Aorta (tissue), 5 donors: Measurements from ENCODE around the gene ONECUT1. TPM values are rescaled to one million over a fixed set of nuclear protein-coding genes. Genes with fewer than 3 reads are reported as not detected.

Experiments
- ATAC-seq: fragments of 200-7000 bp; cut with Tn5 transposase; one replicate; pipeline ENCODE4 v1.9.1; 2022; ENCODE audit warnings: moderate library complexity; ENCODE audit not compliant: low FRiP score
- DNase-seq, 2 donors: peaks; one replicate each; pipeline ENCODE4 v3.0.0-alpha.2; 2020
- H3K27ac ChIP-seq, 2 donors: one replicate each; pipeline ENCODE4 v1.5.1; 2013; ENCODE audit warnings: low read length in 2 of 2, mild to moderate bottlenecking in 2 of 2, moderate library complexity in 2 of 2, control low read depth in 1 of 2, inconsistent platforms in 1 of 2, low read depth in 1 of 2
- H3K27me3 ChIP-seq, 2 donors: one replicate each; pipeline ENCODE4 v1.6.1; 2013; ENCODE audit warnings: control low read depth in 1 of 2, low read length in 1 of 2, mild to moderate bottlenecking in 1 of 2, moderate library complexity in 1 of 2; ENCODE audit not compliant: insufficient read depth in 2 of 2, control insufficient read depth in 1 of 2
- H3K36me3 ChIP-seq, 2 donors: one replicate each; pipeline ENCODE4 v1.6.1; 2013; ENCODE audit warnings: control low read depth in 1 of 2, low read length in 1 of 2, mild to moderate bottlenecking in 1 of 2; ENCODE audit not compliant: insufficient read depth in 2 of 2, control insufficient read depth in 1 of 2
- H3K4me1 ChIP-seq, 2 donors: one replicate each; pipeline ENCODE4 v1.6.1; 2013; ENCODE audit warnings: low read length in 2 of 2, control low read depth in 1 of 2, mild to moderate bottlenecking in 1 of 2, moderate library complexity in 1 of 2; ENCODE audit not compliant: insufficient read depth in 2 of 2, control insufficient read depth in 1 of 2
- H3K4me3 ChIP-seq, 2 donors: one replicate each; pipeline ENCODE4 v1.5.1; 2013; ENCODE audit warnings: low read length in 2 of 2, control low read depth in 1 of 2, mild to moderate bottlenecking in 1 of 2
- H3K9me3 ChIP-seq: one replicate; pipeline ENCODE4 v1.6.1; 2013; ENCODE audit warnings: mild to moderate bottlenecking, low read length; ENCODE audit not compliant: control insufficient read depth
- WGBS, 2 donors: extraction: QIAGEN DNeasy Blood & Tissue Kit; methylation state at CpG; one replicate each; pipeline ENCODE4 v1.1.7; 2013; 5-methylcytosine and 5-hydroxymethylcytosine counted together
- intact Hi-C, 2 donors: fragments of 100-400 bp; cut with DNase I; formaldehyde crosslinking; loops; one replicate each; pipeline versions ENCODE4 v1.14.2 to v1.15.0; 2022
- polyA plus RNA-seq, 2 donors: library from polyadenylated mRNA; stranded (reverse); fragments of 200-250 nt; gene quantifications; one replicate each; pipeline ENCODE4 v1.2.3, GENCODE V29; 2013
- total RNA-seq, 2 donors: library from RNA; stranded (reverse); fragmentation: NEBNext Ultra II Directional; extraction: Animal tissue kit (Norgen Biotek cat#: 25700); gene quantifications; one replicate each; pipeline ENCODE4 v1.2.1, GENCODE V29; 2021
- donor health status: healthy with polysubstance abuse.
- donor health status: Bipolar disorder and iron deficiency.
- donor health status: DM: no; HTN: no; CAD: no.
- donor health status: DM: no; HTN: no; CAD: no.
- donor health status: DM: yes; HTN: yes; CAD: no.

Gene ONECUT1
- total and polyA plus RNA-seq, 4 donors: not detected

- H3K4me3 ChIP-seq: no peak overlapping the region
- no peaks in the 10 kb centered on the region for H3K9me3 ChIP-seq
- no peak overlapping the region for H3K27ac ChIP-seq
- no peaks in the 10 kb centered on the region for H3K27me3 ChIP-seq
- intact Hi-C loops: no loop called here
- no peaks in the 10 kb centered on the region for H3K36me3 ChIP-seq
- no peak for ATAC-seq
- WGBS, 2 donors: 5 to 7% methylated on average over 5 of the region's 5 CpGs
- H3K4me1 ChIP-seq: no peaks in the 10 kb centered on the region
- no peak for DNase-seq
These were observed 17.4 kb downstream of the ONECUT1 start for GRCh38 chr15:52772766-52773165.

- intact Hi-C loops: no loop called here
- Histone ChIP-seq H3K36me3 (no peaks in the 10 kb centered on the region), H3K27ac (no peak overlapping the region), H3K27me3 (no peaks in the 10 kb centered on the region), H3K9me3 (no peaks in the 10 kb centered on the region), H3K4me1 (no peaks in the 10 kb centered on the region), H3K4me3 (no peak overlapping the region)
- ATAC-seq (no peak), DNase-seq (no peak)
- WGBS, 2 donors: 57 to 60% methylated on average over 3 of the region's 3 CpGs
These were observed 24.4 kb downstream of the ONECUT1 start for GRCh38 chr15:52765785-52766184.

GRCh38 chr15:52764731-52765130, 25.4 kb downstream of the ONECUT1 start:
- Histone ChIP-seq H3K27ac (no peak overlapping the region), H3K9me3 (no peaks in the 10 kb centered on the region), H3K4me3 (no peak overlapping the region), H3K27me3 (no peaks in the 10 kb centered on the region), H3K4me1 (no peaks in the 10 kb centered on the region), H3K36me3 (no peaks in the 10 kb centered on the region)
- DNase-seq: no peak
- ATAC-seq: no peak
- intact Hi-C loops: no loop called here
- 86% methylated on average over 5 of the region's 5 CpGs for WGBS, 2 donors

- Histone ChIP-seq H3K27me3 (no peaks in the 10 kb centered on the region), H3K9me3 (peaks cover 2% of the 10 kb centered on the region), H3K27ac (no peak overlapping the region), H3K4me1 (no peaks in the 10 kb centered on the region), H3K4me3 (no peak overlapping the region), H3K36me3 (no peaks in the 10 kb centered on the region)
- ATAC-seq: no peak
- intact Hi-C loops: no loop called here
- WGBS, 2 donors: 71 to 74% methylated on average over 5 of the region's 5 CpGs
- no peak for DNase-seq
These were observed 27.5 kb downstream of the ONECUT1 start for GRCh38 chr15:52762621-52763020.

DNA sequence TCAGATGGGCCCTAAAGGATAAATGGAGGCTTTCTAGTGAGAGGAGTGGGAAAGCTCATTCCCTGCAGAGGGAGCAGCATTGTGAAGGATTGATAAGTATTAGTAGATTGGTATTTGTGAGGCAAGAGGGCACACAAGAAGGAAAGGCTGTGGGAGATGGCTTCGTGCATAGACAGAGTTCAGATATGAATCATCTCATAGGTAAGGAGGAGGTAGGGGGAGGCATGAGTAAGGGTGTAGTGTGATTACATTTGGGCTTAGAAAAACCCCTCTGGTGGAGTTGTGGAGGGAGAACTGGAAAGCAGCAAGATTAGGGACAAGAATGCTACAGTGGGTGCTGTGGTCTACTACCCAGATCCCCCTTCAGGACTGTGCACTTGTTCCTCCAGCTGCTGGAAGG, 29.6 kb downstream of the ONECUT1 start:
- DNase-seq (no peak), ATAC-seq (no peak)
- Histone ChIP-seq H3K4me3 (no peak overlapping the region), H3K4me1 (no peaks in the 10 kb centered on the region), H3K9me3 (peaks cover 2% of the 10 kb centered on the region), H3K27ac (no peak overlapping the region), H3K36me3 (no peaks in the 10 kb centered on the region), H3K27me3 (peaks cover 0 to 1% of the 10 kb centered on the region in 2 donors)
- intact Hi-C loops: no loop called here
- 79 to 81% methylated on average over 1 of the region's 1 CpG for WGBS, 2 donors

- Histone ChIP-seq H3K27ac (no peak overlapping the region), H3K4me3 (no peak overlapping the region), H3K36me3 (no peaks in the 10 kb centered on the region), H3K27me3 (peaks cover 0 to 1% of the 10 kb centered on the region in 2 donors), H3K9me3 (peaks cover 2% of the 10 kb centered on the region), H3K4me1 (no peaks in the 10 kb centered on the region)
- intact Hi-C loops: no loop called here
- DNase-seq (no peak), ATAC-seq (no peak)
- WGBS, 2 donors: 86 to 88% methylated on average over 6 of the region's 6 CpGs
These were observed 30.2 kb downstream of the ONECUT1 start for GRCh38 chr15:52759969-52760368.

- 82 to 84% methylated on average over 6 of the region's 6 CpGs for WGBS, 2 donors
- H3K27me3 ChIP-seq: peaks cover 0 to 1% of the 10 kb centered on the region in 2 donors
- H3K27ac ChIP-seq: no peak overlapping the region
- H3K4me3 ChIP-seq: no peak overlapping the region
- ATAC-seq (no peak), DNase-seq (no peak)
- intact Hi-C loops: no loop called here
- no peaks in the 10 kb centered on the region for H3K36me3 ChIP-seq
- no peaks in the 10 kb centered on the region for H3K4me1 ChIP-seq
- peaks cover 2% of the 10 kb centered on the region for H3K9me3 ChIP-seq
These were observed 32.6 kb downstream of the ONECUT1 start for GRCh38 chr15:52757496-52757895.

- DNase-seq: no peak
- 65 to 74% methylated on average over 2 of the region's 2 CpGs for WGBS, 2 donors
- intact Hi-C loops: no loop called here
- no peak overlapping the region for H3K4me3 ChIP-seq
- ATAC-seq: no peak
- H3K9me3 ChIP-seq: no peaks in the 10 kb centered on the region
- H3K27ac ChIP-seq: no peak overlapping the region
- no peaks in the 10 kb centered on the region for H3K36me3 ChIP-seq
- peaks cover 0 to 4% of the 10 kb centered on the region in 2 donors for H3K27me3 ChIP-seq
- no peaks in the 10 kb centered on the region for H3K4me1 ChIP-seq
These were observed 38.6 kb downstream of the ONECUT1 start for GRCh38 chr15:52751522-52751921.

GRCh38 chr15:52749258-52749657, 40.9 kb downstream of the ONECUT1 start:
- WGBS, 2 donors: 64 to 73% methylated on average over 4 of the region's 4 CpGs
- H3K9me3 ChIP-seq: no peaks in the 10 kb centered on the region
- H3K4me3 ChIP-seq: no peak overlapping the region
- H3K27ac ChIP-seq: no peak overlapping the region
- no peaks in the 10 kb centered on the region for H3K36me3 ChIP-seq
- intact Hi-C loops: no loop called here
- no peak for DNase-seq
- no peak for ATAC-seq
- H3K27me3 ChIP-seq: peaks cover 0 to 4% of the 10 kb centered on the region in 2 donors
- H3K4me1 ChIP-seq: no peaks in the 10 kb centered on the region
